Thoracic aorta (tissue), 2 donors: ENCODE results near the gene PROX2. TPM values are rescaled to one million over a fixed set of nuclear protein-coding genes. Genes with fewer than 3 reads are reported as not detected.

ENCODE experiments used
- ATAC-seq: fragments of 150-250 bp; one replicate; pipeline ENCODE4 v1.8.0; 2017; ENCODE audit warnings: low read depth; ENCODE audit not compliant: insufficient number of reproducible peaks, low FRiP score
- DNase-seq: peaks from one replicate; pipeline ENCODE4 v3.0.0-alpha.2; 2020; ENCODE audit warnings: low spot score
- H3K27ac ChIP-seq, 2 donors: fragments of 200-600 bp; sonication (generic); 1 replicate in 1 of 2; 2 replicates in 1 of 2; pipeline ENCODE4 v1.5.1; 2016; ENCODE audit warnings: mild to moderate bottlenecking in 2 of 2, moderate library complexity in 2 of 2
- H3K27me3 ChIP-seq: fragments of 200-600 bp; sonication (generic); replicated peaks from 2 replicates; pipeline ENCODE4 v1.6.0; 2016; ENCODE audit warnings: mild to moderate bottlenecking; ENCODE audit not compliant: insufficient read depth
- H3K36me3 ChIP-seq: fragments of 200-600 bp; sonication (generic); one replicate; pipeline ENCODE4 v1.5.1; 2016
- H3K4me1 ChIP-seq, 2 donors: fragments of 200-600 bp; sonication (generic); 1 replicate in 1 of 2; 2 replicates in 1 of 2; pipeline versions ENCODE4 v1.5.1 to v1.6.0; 2016; ENCODE audit warnings: low read depth in 2 of 2, mild to moderate bottlenecking in 1 of 2; ENCODE audit not compliant: control insufficient read depth in 1 of 2
- H3K4me3 ChIP-seq: fragments of 200-600 bp; sonication (generic); 2 replicates; pipeline ENCODE4 v1.5.1; 2016; ENCODE audit warnings: mild to moderate bottlenecking
- H3K9me3 ChIP-seq: fragments of 200-600 bp; sonication (generic); 2 replicates; pipeline ENCODE4 v1.5.1; 2016
- total RNA-seq, 2 donors: library from RNA; depleted of rRNA; stranded (reverse); fragments of >200 nt; gene quantifications; one replicate each; pipeline versions ENCODE4 v1.1.0 to v1.2.3, GENCODE V29; 2016
- TF ChIP-seq, protein P1 (sequence below): fragments of 200-600 bp; sonication (generic); IDR thresholded peaks from one replicate; pipeline ENCODE4 v1.5.1; 2019; ENCODE audit warnings: antibody characterized with exemption

The PROX2 gene
- total RNA-seq, 2 donors from 2014 or later = not detected

DNA sequence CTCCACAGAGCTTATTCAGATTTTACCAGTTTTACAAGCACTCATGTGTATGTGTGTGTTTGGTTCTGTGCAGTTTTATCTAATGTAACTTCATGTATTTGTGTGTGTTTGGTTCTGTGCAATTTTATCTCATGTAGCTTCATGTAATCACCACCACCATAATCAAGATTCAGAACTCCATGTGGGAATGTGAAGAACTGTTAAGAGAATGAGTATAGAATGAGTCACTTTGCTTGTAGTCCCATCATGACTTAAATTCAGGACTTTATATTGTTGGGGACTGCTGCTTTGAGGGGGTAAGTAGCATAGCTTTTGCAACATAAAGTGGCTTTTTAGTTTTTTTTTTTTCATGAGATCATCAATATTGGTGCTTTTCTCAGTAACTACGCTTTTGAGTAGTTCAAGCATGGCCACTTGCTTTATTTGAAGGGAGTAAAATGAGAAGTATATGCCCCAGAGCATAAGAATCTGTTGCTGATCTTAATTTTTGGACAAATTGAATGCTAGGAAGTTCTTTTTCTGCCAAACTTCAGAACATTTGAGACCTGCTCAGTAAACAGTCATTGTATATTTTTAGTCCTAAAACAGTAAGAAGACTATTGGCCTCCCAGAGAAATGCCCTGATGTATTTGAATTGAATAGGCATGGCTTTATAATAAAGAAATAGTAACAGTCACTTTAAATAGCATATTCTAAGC is 28.8 kb downstream of the PROX2 start:
- DNase-seq (no peak), ATAC-seq (no peak)
- no peaks in the 10 kb centered on the region for H3K4me1 ChIP-seq
- H3K27ac ChIP-seq = no peak overlapping the region
- H3K4me3 ChIP-seq = no peak overlapping the region
- no peaks in the 10 kb centered on the region for H3K9me3 ChIP-seq
- TF ChIP-seq, protein P1, sequence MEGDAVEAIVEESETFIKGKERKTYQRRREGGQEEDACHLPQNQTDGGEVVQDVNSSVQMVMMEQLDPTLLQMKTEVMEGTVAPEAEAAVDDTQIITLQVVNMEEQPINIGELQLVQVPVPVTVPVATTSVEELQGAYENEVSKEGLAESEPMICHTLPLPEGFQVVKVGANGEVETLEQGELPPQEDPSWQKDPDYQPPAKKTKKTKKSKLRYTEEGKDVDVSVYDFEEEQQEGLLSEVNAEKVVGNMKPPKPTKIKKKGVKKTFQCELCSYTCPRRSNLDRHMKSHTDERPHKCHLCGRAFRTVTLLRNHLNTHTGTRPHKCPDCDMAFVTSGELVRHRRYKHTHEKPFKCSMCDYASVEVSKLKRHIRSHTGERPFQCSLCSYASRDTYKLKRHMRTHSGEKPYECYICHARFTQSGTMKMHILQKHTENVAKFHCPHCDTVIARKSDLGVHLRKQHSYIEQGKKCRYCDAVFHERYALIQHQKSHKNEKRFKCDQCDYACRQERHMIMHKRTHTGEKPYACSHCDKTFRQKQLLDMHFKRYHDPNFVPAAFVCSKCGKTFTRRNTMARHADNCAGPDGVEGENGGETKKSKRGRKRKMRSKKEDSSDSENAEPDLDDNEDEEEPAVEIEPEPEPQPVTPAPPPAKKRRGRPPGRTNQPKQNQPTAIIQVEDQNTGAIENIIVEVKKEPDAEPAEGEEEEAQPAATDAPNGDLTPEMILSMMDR = no peak
- H3K36me3 ChIP-seq = no peaks in the 10 kb centered on the region
- H3K27me3 ChIP-seq = no peaks in the 10 kb centered on the region

DNA sequence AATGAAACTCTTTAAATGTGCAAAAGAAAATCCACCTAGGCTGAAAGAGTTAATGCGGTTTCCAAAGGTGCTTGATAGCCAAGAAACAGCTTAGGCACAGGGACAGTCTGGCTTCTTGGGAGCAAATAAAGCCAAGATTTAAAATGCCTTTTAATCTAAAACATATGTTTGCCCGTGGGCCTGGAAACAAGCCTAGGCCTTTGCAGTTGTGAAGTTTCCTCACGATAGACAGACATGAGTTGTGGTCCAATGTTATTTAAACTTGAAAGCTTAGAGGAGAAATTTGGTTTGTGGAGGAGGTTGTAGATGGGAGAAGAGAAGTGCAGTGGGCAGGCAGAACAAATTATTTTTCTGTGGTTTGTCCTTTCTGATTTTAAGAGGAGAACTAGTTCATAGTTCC is 29.8 kb downstream of the PROX2 start:
- H3K36me3 ChIP-seq = no peaks in the 10 kb centered on the region
- H3K4me1 ChIP-seq = no peaks in the 10 kb centered on the region
- ATAC-seq (no peak), DNase-seq (no peak)
- no peaks in the 10 kb centered on the region for H3K9me3 ChIP-seq
- TF ChIP-seq, protein P1 = no peak
- no peaks in the 10 kb centered on the region for H3K27me3 ChIP-seq
- no peak overlapping the region for H3K4me3 ChIP-seq
- H3K27ac ChIP-seq = no peak overlapping the region

DNA sequence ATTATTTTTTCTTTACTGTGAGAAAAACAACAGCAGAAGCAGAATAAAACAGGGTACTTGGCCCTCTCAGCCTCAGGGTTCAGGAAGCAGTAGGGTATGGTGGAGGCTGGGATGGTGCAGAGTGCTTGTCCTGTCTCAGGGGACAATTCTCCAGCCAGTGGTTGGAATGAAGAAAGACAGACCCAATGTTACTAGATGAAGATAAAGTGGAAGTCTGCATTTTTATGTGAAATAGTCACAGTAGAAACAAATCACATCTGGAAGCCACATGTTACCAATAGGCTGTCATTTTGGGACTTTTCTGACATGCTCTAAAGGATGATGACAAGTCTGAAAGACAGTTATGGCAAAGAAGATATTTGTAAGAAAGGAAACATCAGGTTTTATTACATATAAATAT is 32.3 kb downstream of the PROX2 start:
- ATAC-seq = no peak
- Histone ChIP-seq H3K4me1 (no peaks in the 10 kb centered on the region), H3K4me3 (no peak overlapping the region), H3K9me3 (no peaks in the 10 kb centered on the region), H3K36me3 (no peaks in the 10 kb centered on the region), H3K27me3 (no peaks in the 10 kb centered on the region), H3K27ac (no peak overlapping the region)
- DNase-seq = no peak
- TF ChIP-seq, protein P1 = no peak

DNA sequence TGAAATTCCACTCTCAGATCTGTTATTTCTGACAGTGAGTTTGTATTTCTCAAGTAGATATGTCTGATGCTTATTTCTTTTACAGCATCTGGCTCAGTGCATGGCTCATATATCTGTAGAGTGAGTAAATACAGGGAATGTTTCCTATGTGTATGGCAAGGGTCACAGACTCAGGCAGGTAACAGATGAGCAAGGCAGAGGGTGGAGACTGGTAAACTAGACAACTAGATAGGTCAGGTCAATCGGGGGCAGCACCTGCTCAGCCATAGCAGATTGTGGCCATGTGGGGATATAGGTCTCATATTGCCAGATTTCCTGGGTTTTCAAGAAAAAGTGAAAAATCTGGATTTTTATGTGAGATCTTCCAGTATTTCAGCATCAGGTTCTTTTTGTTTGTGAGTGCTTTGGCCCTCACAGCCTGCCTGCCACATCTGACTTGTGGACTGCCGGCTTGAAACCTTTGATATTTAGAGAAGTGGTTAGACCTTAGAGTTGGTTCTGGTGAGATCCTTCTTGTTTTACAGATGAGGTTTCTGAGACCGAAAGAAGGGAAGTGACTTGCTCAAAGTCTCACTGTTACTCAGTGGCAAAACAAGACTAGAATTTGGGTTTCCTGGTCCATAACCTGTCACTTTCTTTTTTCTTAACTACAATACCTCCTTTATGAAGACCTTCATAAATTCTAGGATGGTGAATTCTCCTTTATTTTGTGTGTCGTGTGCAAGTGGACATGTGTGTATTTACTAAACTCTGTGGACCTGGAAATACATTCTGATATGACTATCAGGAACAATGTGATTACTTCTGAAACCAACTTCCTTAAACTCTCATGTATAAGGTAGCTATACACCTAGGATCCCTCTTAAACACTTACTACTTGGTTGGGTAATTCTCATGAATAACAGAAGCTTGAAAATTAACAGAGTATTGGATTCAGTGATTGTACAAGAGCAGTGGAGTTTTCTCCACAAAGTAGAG is 34.4 kb downstream of the PROX2 start:
- Histone ChIP-seq H3K4me3 (no peak overlapping the region), H3K4me1 (no peaks in the 10 kb centered on the region), H3K27ac (no peak overlapping the region), H3K27me3 (no peaks in the 10 kb centered on the region), H3K9me3 (no peaks in the 10 kb centered on the region), H3K36me3 (no peaks in the 10 kb centered on the region)
- no peak for DNase-seq
- TF ChIP-seq, protein P1 = no peak
- no peak for ATAC-seq

DNA sequence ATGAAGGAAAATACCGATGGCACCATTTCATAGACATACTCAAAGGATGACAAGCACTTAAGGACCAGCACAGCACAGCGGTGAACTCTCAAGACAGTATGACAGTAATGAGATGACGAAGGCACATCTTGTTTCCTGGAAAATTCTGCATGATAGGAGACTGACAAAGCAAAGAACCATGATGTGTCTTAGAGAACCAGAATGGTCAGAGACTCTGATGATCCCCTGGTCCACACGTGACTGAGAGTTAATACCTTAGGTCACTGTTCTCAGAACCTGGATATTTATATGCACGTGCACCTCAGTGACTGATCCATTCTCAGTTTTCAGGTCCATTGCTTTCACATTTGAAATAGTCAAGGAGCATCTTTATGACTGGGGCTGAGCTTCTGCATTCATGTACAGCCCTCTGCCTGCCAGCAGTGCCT is 35.3 kb downstream of the PROX2 start:
- ATAC-seq = no peak
- Histone ChIP-seq H3K4me1 (no peaks in the 10 kb centered on the region), H3K27ac (no peak overlapping the region), H3K27me3 (no peaks in the 10 kb centered on the region), H3K4me3 (no peak overlapping the region), H3K9me3 (no peaks in the 10 kb centered on the region), H3K36me3 (no peaks in the 10 kb centered on the region)
- no peak for DNase-seq
- TF ChIP-seq, protein P1 = no peak
